GDM1 (cell line): ENCODE measurements around the gene ZNF491.
"Not testable (repeated sequence)": the region's sequence is repeated elsewhere in the genome, so short reads cannot be mapped to it uniquely, and the experiment has no call there.

Source experiments
- DNase-seq: peaks from one replicate; lab custom pipeline; 2025; lab: John Stamatoyannopoulos, UW

Gene ZNF491

GRCh38 chr19:11806354-11807098 is 8.2 kb downstream of the ZNF491 start:
- no peak for DNase-seq

GRCh38 chr19:11807099-11807380 is 8.7 kb downstream of the ZNF491 start:
- no peak for DNase-seq

GRCh38 chr19:11813703-11814028 is 15.3 kb downstream of the ZNF491 start:
- DNase-seq: no peak

- peak; percentile 82 for DNase-seq
Observed at GRCh38 chr19:11814029-11814699, 15.8 kb downstream of the ZNF491 start, which contains the start of gene ZNF440. TSS of gene ZNF440 (plus strand) at chr19:11814273. CDS start at chr19:11814448, 175 bp downstream.

- DNase-seq: no peak
Observed at GRCh38 chr19:11814700-11815035, 16.3 kb downstream of the ZNF491 start.

DNA sequence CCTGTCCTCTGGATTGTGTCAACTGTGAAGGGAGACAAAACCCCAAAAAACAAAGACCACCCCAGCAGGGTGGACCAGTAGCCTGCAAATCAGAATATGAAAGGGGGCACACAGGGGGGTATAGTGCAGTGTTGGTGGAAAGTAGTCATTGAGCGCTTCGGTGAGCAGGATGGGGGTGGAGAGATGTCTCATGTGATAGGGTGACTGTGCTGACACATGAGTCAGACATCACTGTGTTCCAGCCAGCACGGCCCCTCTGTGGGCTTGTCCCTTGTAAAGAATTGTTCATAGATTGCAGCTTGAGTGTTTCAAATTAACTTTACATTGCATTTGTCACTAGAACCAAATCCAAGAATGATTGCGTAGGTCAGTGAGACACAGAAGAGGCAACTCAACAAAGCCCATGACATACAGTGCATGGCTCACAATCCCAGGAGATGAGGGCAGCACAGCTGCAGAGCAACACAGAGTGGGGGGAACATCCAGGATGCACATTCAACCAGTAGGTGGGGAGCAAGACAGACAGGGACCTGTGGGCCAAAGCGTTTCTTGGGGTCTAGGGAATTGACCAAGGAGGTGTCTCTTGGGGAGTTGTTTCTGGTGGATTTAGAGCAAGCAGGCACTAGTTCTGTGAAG is 23.3 kb downstream of the ZNF491 start:
- DNase-seq: no peak

- not testable (repeated sequence) for DNase-seq
Observed at GRCh38 chr19:11828957-11829876, 30.9 kb downstream of the ZNF491 start.

- no peak for DNase-seq
Observed at GRCh38 chr19:11832253-11832912, 34.1 kb downstream of the ZNF491 start.

GRCh38 chr19:11833541-11833940 is 35.2 kb downstream of the ZNF491 start:
- no peak for DNase-seq

GRCh38 chr19:11835626-11836066 is 37.3 kb downstream of the ZNF491 start:
- DNase-seq: not testable (repeated sequence)

DNA sequence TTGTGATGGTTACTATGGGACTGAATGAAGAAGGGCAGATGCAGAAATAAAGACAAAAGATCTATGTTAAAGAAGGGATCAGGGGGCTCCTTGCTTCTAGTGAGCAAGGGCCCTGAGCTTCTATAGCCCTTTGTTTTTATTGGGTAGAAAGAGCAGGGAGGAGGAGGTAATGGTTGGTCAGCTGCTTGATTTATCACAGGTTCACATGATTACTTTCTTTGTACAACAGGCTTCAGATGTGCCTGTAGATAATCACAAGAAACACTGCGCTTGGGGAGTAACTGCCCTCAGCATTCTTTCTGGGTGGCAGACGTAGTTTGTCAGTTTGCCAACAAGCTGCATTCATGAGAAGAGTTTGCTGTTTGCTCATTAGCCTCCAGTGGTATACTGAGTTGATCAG is 45.4 kb downstream of the ZNF491 start:
- no peak for DNase-seq

GRCh38 chr19:11847615-11848014 is 49.3 kb downstream of the ZNF491 start:
- DNase-seq: not testable (repeated sequence)

DNA sequence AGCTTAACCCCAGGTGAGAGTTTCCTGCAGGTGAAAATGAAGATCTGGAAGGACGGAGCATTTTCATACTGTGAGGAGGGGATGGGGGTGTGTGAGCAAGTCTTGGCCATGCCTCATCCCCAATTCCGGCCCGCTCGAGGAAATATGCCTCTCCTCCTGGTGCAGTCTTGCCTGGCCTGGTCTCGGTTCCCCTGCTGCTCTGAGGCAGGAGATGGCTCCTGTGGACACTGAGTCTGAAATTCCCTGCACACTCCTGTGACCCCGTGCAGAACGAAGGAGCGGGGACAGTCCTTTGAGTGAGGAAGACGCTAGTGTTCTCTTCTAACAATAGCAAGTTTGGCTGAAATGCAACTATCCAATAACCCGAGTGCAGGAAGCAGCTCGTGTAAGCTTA is 49.9 kb downstream of the ZNF491 start:
- DNase-seq: no peak

GRCh38 chr19:11848594-11849469 is 50.5 kb downstream of the ZNF491 start, which contains the start of gene ZNF439:
TSS of gene ZNF439 (plus strand) at chr19:11848726. CDS start at chr19:11848868, 142 bp downstream.
- peak; percentile 93 for DNase-seq

DNA sequence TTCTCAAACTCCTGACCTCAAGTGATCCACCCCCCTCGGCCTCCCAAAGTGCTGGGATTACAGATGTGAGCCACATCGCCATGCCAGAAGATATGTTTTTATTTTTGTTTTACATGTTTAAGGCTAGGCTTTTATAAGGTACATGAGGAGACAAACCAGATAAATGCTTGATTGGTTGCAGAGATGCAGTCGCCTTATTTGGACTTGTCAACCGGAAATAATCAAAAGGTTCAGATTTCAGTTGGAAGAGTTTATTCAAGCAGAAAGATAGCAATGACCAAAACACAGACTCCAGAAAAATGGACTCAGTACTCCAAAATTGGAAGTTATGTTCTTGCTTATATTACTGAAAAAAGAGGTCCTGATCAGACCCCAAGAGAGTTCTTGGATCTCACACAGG is 52.0 kb downstream of the ZNF491 start:
- DNase-seq: not testable (repeated sequence)

GRCh38 chr19:11853358-11853757 is 55.0 kb downstream of the ZNF491 start:
- DNase-seq: no peak

- DNase-seq: no peak
Observed at GRCh38 chr19:11856596-11857250, 58.4 kb downstream of the ZNF491 start.
